Measurements from ENCODE around the gene CPNE9.

CPNE9 gene

DNA sequence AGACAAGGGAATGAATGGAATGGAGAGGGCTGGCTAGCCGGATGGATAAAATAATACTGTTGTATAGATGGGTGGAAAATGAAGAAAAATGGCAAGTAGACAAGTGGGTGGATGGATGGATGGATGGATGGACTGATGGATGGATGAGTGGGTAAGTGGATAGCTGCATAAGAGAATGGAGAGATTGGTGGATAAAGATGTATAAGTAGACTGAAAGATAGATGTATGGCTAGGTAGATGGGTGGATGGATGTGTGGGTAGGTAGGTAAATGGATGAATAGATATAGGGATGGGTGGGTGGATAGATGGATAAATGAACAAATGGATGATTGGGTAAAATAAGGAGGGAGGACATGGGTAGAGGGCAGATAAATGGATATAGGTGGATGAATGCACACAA lies 13.9 kb downstream of the CPNE9 start:
- no peak for DNase-seq

DNA sequence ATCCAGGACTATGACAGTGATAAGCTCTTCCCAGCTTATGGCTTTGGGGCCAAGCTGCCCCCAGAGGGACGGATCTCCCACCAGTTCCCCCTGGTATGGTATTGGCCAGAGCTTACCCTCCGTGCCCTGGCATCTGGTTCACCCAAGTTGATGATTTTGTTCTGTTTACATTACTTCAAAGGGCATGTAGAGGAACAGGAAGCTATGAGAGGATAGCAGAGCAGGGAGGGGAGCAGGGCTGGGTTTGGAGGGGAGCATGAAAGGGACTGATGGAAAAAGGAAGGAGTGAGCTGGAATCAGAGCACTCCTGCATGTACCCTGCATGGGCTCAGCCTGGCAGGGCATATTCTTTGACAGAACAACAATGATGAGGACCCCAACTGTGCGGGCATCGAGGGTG lies 14.5 kb downstream of the CPNE9 start:
- DNase-seq = no peak

DNA sequence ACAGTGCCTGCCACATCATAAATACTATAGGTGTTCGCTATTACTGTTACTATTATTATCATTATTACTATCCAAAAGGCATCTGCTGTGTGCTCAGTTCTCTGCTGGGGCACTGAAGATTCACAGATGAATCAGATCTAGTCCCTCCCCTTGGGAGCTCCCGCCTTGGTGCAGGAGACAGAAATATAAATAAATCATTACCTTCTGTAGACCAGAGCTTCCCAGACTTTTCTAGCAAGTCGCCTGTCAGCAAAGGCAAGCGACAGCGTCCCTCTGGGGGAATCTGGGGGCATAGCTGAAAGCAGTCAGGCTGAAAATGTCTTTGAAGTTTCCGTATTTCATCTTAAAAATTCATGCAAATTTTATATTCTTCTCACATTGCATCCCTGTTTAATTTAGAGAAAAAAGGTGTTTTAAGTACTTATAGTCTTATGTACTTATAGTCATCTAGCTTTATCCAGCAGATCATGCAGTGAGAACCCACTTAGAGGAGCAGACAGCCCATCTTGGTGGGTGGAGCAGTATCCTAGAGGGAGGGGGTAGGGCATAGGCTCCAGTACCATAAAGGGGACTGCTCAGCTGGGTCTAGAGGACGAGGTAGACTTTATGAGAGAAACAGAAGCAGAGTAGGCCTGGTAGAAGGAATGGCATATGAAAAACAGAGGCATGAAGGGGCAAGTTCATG lies 17.5 kb downstream of the CPNE9 start:
- no peak for DNase-seq

DNA sequence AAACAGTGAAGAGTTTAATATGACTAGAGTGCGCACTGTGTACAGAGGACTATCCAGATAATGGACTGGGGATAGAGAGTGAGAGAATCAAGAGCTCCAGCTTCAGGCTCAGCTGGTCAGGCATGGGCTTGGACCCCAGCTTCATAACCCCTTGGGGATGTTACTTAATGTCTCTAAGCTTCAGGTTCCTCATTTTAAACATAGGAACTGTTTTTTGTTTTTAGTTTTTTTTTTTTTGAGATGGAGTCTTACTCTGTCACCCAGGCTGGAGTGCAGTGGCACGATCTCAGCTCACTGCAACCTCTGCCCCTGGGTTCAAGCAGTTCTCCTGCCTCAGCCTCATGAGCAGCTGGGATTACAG lies 18.0 kb downstream of the CPNE9 start:
- DNase-seq = no peak

DNA sequence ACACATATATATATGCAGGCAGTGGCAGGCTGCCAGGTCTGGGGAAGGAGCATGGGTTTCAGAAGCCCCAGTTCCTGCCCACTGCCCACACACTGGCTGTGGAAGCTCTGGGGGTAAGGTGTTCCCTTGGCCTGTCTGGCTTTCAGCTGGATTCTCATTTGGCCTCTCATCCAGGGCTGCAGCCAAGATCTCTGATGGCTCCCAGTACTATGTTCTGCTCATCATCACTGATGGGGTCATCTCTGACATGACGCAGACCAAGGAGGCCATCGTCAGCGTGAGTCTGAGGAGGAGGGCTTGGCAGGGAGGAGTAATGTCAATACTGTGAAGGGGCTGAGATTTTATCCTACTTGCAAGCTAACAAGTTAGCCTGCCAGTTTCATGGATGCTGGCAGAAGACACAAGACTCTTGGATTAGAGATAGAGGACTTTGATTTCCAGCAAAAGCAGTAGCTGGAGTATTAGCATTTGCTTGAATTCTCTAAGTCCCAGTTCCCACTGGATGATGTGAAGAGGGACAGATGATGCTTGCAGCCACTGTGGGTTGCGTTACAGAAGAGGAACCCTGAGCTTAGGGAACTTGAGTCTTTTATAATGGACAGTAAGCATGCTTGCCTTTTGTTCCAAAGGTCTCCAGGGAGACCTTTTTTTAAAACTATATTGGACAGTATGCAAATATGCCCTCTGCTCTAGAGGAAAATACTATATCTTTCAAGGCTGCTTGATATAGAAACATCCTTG lies 22.3 kb downstream of the CPNE9 start:
- DNase-seq = no peak

DNA sequence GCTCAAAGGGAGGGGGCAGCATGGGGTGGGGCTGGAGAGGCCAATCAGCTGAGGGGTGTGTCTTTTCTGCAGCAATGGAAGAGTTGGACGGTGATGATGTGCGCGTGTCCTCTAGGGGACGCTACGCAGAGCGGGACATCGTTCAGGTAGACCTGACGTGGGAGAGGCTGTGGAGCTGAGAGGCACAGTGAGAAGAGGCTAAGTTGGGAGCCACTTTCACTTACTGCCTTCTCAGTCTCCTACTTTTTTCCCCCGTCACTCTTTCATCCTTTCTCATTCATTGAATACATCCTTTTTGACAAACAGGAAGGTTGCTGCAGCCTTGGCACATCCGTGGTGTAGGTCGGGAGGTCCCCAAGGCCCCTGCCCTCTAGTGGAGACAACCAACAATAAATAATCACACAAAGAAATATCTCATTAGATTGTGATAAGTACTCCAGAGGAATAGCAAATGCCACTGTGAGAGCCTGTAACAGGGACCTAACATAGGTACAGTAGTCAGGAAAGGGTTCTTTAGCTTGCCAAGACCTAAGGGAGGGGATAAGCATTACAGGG lies 23.5 kb downstream of the CPNE9 start:
- DNase-seq = peak; percentile 32

- DNase-seq = no peak
Measured at GRCh38 chr3:9727743-9728142, 24.1 kb downstream of the CPNE9 start.

GRCh38 chr3:9729419-9729818 lies 25.8 kb downstream of the CPNE9 start:
- DNase-seq = no peak

GRCh38 chr3:9730657-9731205 lies 27.1 kb downstream of the CPNE9 start:
- no peak for DNase-seq

DNA sequence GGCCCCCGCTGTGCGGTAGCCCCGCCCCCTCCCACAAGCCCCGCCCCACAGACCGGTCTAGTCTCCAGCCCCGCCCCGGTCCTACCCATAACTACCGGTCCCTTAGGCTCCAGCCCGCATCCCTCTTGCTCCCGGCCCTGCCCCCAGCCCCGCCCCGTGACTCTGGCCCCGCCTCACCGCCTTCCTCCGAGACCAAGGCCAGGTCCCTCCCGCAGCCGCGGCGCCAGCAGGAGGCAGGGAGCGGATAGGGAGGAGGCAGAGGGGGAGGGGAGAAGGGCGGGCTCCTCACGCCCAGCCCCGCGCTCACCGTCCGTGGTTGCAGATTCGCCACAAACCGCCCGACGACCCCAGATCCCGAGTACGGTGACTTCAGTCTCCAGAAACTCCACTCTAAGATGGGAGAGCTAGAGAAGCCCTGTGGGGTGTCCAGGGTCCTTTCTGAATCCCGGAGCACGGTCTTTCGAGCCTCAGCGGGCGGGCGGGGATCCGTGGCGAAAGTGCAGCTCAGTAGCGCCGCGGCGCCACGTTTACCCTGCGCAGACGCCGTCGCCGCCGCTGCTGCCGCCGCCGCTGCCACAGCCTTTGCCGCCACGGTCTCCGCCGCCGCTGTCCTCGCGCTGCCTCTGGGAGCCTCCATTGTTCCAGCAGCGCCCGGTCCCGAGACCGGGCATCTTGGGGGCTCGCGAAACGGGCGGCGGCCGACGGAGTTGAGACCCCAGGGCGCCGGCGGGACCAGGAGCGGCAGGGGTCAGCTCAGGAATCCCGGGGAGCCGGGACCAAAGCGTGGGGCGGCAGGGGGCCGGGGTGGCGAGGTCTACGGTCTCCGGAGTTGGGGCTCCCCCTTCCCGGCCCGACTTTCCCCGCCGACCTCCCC lies 27.8 kb downstream of the CPNE9 start, which contains the start of gene BRPF1:
TSS of gene BRPF1 (plus strand) at position 530 of the 874 bp plus-strand sequence. CDS start 2,406 bp downstream, outside the sequence.
- DNase-seq = peak; percentile 98

DNA sequence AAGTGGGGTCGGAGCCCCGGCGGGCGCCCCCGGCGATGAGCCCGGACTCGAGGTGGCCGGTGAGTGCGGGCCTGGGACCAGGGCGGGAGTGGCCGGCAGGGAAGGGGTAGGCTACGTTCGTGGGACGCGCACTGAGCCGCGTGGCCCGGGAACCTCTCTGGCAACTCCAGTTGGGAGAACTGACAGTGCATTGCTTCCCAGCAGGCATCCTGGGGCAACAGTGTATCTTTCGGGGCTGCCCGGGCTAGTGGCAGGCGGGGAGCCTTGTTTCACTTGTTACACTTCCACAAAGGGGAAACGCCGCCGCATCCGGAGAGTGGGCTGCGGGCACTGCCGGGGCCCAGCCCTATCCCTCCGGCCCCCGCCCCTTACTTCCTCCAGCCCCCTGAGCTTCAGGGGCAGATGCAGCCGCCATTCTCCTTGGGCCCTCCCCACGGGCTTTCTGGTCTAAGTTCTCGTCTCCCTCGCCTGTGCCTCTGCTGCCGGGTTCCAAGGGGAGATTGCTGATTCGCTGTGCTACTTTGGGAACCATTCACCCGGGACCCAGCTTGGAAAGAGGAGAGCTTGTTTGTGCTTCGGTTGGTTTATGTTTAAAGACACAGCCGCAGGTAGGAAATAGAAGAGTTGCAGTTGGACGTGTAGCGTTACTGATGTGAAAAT lies 28.6 kb downstream of the CPNE9 start:
- no peak for DNase-seq

- no peak for DNase-seq
Measured at GRCh38 chr3:9732740-9733115, 29.1 kb downstream of the CPNE9 start.

DNA sequence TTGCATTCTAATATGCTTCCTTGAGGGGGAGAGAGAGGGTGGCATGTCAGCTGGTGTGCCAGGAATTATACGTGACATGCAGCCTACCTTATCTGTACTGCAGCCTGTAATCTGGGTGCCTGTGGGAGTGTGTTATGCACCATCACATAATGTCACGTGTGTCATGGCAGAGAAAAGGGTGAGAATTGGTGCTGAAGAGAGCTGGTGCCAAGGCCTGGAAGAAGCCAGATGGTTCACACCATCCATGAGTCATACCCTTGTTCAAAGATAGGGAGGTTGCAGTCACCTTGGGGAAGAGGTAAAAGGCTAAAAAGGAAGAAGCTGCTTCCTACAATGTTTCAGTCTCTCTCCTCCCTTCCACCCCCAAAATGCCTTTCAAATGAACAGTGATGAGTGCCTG lies 33.2 kb downstream of the CPNE9 start:
- no peak for DNase-seq

DNA sequence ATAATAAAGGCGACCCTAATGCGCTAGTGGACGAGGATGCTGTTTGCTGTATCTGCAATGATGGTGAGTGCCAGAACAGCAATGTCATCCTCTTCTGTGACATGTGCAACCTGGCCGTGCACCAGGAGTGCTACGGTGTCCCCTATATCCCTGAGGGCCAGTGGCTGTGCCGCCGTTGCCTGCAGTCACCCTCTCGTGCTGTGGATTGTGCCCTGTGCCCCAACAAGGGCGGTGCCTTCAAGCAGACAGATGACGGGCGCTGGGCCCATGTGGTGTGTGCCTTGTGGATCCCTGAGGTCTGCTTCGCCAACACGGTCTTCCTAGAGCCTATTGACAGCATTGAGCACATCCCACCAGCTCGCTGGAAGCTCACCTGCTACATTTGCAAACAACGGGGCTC lies 35.5 kb downstream of the CPNE9 start:
- DNase-seq = no peak

DNA sequence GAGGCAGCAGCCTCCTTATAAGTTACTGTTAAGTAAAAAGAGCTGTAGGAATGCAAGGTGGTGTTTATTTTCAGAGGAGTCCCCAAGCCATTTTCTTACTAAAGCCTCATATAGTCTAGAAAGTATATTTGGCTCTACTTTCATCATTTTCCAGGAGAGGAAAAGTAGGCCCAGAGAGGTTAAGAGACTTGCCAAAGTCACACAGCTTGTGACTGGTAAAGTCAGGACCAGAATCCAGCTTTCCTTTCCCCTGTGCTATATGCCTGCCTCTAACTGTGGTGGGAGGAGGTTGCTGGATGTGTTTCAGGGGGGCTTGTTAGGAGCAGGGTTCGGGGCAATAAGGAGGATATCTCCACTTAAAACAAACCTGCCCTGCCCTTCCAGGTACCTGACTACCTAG lies 38.9 kb downstream of the CPNE9 start:
- DNase-seq = no peak

DNA sequence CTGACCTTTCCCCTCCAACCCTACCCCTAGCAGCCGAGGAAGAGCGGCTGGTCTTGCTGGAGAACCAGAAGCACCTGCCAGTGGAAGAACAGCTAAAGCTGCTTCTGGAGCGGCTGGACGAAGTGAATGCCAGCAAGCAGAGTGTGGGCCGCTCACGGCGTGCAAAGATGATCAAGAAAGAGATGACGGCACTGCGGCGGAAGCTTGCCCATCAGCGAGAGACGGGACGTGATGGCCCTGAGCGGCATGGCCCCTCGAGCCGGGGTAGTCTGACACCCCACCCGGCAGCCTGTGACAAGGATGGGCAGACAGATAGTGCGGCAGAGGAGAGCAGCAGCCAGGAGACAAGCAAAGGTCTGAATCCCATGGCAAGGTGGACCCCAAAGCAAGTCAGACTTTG lies 39.9 kb downstream of the CPNE9 start:
- no peak for DNase-seq

- DNase-seq = no peak
Measured at GRCh38 chr3:9744162-9744561, 40.5 kb downstream of the CPNE9 start.

GRCh38 chr3:9745521-9745920 lies 41.9 kb downstream of the CPNE9 start:
- no peak for DNase-seq

GRCh38 chr3:9746330-9746729 lies 42.7 kb downstream of the CPNE9 start:
- no peak for DNase-seq

DNA sequence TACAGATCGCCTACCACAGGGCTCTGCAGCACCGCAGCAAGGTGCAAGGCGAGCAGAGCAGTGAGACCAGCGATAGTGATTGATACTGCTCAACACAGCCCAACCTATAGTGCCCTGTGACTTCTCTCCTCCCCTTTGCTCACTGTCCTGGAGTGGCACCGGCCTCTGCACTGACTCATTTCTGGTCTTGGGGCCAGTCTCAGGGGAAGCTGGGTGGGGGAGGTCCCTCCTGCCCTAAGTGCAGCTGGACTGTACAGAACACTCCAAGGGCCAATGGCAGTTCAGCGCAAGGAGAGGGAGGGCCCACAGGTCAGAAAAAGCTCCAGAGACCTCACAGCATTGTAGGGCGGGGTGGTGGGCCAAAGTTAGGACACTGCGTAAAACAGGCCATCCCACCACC lies 43.6 kb downstream of the CPNE9 start:
- DNase-seq = no peak

- no peak for DNase-seq
Measured at GRCh38 chr3:9748031-9748430, 44.4 kb downstream of the CPNE9 start.

DNA sequence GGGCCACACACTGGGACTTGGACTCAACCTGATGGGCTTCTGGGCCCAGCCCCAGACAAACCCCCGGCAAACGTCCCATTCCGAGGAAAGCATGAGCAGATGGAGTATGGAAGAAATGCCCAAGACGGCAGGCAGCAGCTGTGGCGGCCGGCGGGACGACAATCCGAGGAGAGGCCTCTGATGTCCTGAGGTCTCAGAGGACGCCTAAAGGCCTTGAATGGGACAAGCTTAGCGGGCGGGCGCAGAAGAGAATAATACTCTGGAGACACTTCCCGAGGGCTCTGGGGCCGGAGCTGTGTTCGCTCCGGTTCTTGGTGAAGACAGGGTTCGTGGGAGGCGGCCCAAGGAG lies 45.6 kb downstream of the CPNE9 start:
- no peak for DNase-seq
